RWPE2 (cell line): Measurements from ENCODE around the gene MAPKAPK3.
"Not testable (repeated sequence)": the region's sequence is repeated elsewhere in the genome, so short reads cannot be mapped to it uniquely, and the experiment has no call there.

Source experiments
- ATAC-seq: fragments of 200-7000 bp; cut with Tn5 transposase; 3 replicates; pipeline ENCODE4 v1.9.1; 2021; ENCODE audit warnings: low read depth
- DNase-seq: peaks from one replicate; pipeline ENCODE4 v3.0.0-alpha.2; 2020; ENCODE audit warnings: low spot score
- H3K27ac ChIP-seq: fragments of 450-650 bp; 2 replicates; pipeline ENCODE4 v1.5.1; 2017; ENCODE audit warnings: mild to moderate bottlenecking; ENCODE audit not compliant: poor library complexity, severe bottlenecking
- H3K27me3 ChIP-seq: fragments of 250-450 bp; sonication (Bioruptor Pico); 2 replicates; pipeline ENCODE4 v1.5.1; 2021; ENCODE audit warnings: mild to moderate bottlenecking, moderate library complexity; ENCODE audit not compliant: insufficient read depth, poor library complexity, severe bottlenecking
- H3K36me3 ChIP-seq: fragments of 250-450 bp; sonication (Bioruptor Pico); 2 replicates; pipeline ENCODE4 v1.5.1; 2020; ENCODE audit warnings: low read depth, mild to moderate bottlenecking, moderate library complexity
- H3K4me1 ChIP-seq: fragments of 250-450 bp; sonication (Bioruptor Pico); 2 replicates; pipeline ENCODE4 v1.5.1; 2021; ENCODE audit warnings: mild to moderate bottlenecking, moderate library complexity; ENCODE audit not compliant: insufficient read depth, poor library complexity, severe bottlenecking
- H3K4me3 ChIP-seq: fragments of 250-450 bp; sonication (Bioruptor Pico); 2 replicates; pipeline ENCODE4 v1.5.1; 2021; ENCODE audit warnings: mild to moderate bottlenecking, moderate library complexity; ENCODE audit not compliant: severe bottlenecking
- H3K9me3 ChIP-seq: fragments of 250-450 bp; sonication (Bioruptor Pico); 2 replicates; pipeline ENCODE4 v1.5.1; 2021; ENCODE audit warnings: mild to moderate bottlenecking, moderate library complexity; ENCODE audit not compliant: severe bottlenecking
- CTCF ChIP-seq: fragments of 450-650 bp; IDR thresholded peaks from one replicate; pipeline ENCODE4 v1.5.1; 2017; ENCODE audit warnings: mild to moderate bottlenecking, moderate library complexity; ENCODE audit not compliant: poor library complexity, severe bottlenecking

Gene MAPKAPK3

GRCh38 chr3:50687127-50687751 lies 70.3 kb downstream of the MAPKAPK3 start:
- no peak overlapping the region for H3K4me3 ChIP-seq
- ATAC-seq (no peak), DNase-seq (no peak)
- no peaks in the 10 kb centered on the region for H3K4me1 ChIP-seq
- no peaks in the 10 kb centered on the region for H3K9me3 ChIP-seq
- no peak overlapping the region for H3K27ac ChIP-seq
- TF ChIP-seq CTCF, result no peak
- peaks cover 26% of the 10 kb centered on the region for H3K27me3 ChIP-seq
- no peaks in the 10 kb centered on the region for H3K36me3 ChIP-seq

DNA sequence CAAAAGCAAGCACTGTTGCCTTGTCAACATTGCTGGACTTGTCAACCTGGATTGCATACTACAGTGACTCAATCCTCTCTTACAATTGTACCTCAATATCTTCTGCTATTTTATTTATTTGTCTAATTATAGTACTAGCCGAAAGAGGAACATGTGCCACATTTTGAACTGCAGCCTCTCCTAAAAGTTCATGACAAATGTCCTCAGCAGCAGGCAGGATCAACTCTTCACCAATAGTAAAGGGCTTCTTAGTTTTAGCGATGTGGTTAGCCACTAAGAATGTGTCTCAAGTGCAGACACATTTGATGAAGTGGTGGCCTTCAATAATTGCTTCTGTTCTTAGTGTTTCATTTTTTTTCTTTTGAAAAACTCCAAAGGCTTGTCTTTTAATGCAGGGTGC lies 71.0 kb downstream of the MAPKAPK3 start:
- TF ChIP-seq CTCF, result no peak
- Histone ChIP-seq H3K4me3 (no peak overlapping the region), H3K9me3 (no peaks in the 10 kb centered on the region), H3K4me1 (no peaks in the 10 kb centered on the region), H3K27ac (no peak overlapping the region), H3K36me3 (no peaks in the 10 kb centered on the region), H3K27me3 (peaks cover 22% of the 10 kb centered on the region)
- DNase-seq (no peak), ATAC-seq (no peak)

DNA sequence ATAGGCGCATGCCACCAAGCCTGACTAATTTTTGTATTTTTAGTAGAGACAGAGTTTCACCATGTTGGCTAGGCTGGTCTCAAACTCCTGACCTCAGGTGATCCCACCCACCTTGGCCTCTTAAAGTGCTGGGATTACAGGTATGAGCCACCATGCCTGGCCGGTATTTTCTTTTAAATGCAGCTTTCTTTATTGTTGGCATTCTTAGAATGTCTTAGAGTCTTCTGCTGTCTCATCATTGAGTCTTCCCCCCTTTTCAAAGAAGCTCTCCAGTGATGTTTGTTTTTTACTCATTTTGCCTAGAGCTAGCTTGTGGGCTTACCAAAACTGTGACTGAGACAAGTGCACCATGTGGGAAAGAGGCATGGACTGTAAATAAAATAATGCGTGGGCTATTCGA lies 71.7 kb downstream of the MAPKAPK3 start:
- H3K4me1 ChIP-seq, H3K27ac ChIP-seq, ATAC-seq, H3K36me3 ChIP-seq, DNase-seq, H3K4me3 ChIP-seq, H3K9me3 ChIP-seq: not testable (repeated sequence)
- H3K27me3 ChIP-seq, result peaks cover 18% of the 10 kb centered on the region

DNA sequence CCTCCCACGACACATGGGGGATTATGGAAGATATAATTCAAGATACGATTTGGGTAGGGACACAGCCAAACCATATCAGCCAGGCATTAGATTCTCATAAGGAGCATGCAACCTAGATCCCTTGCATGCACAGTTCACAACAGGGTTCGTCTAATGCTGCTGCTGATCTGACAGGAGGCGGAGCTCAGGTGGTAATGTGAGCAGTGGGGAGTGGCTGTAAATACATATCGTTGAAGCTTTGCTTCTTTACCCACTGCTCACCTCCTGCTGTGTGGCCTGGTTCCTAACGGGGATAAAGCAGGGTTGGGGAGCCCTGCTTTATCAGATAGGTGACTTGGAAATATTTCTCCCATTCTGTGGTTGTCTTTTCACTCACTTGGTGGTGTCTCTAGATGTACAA lies 72.6 kb downstream of the MAPKAPK3 start:
- no peaks in the 10 kb centered on the region for H3K36me3 ChIP-seq
- DNase-seq (no peak), ATAC-seq (no peak)
- no peak for TF ChIP-seq CTCF
- no peaks in the 10 kb centered on the region for H3K4me1 ChIP-seq
- no peak overlapping the region for H3K4me3 ChIP-seq
- no peaks in the 10 kb centered on the region for H3K9me3 ChIP-seq
- H3K27me3 ChIP-seq, result peaks cover 11% of the 10 kb centered on the region
- no peak overlapping the region for H3K27ac ChIP-seq

- no peak for DNase-seq
- H3K27ac ChIP-seq, result no peak overlapping the region
- no peaks in the 10 kb centered on the region for H3K27me3 ChIP-seq
- no peak overlapping the region for H3K4me3 ChIP-seq
- no peaks in the 10 kb centered on the region for H3K4me1 ChIP-seq
- no peak for TF ChIP-seq CTCF
- H3K36me3 ChIP-seq, result no peaks in the 10 kb centered on the region
- ATAC-seq, result no peak
- H3K9me3 ChIP-seq, result no peaks in the 10 kb centered on the region
These were observed 78.1 kb downstream of the MAPKAPK3 start for GRCh38 chr3:50695031-50695430.
